MM.1S (cell line): ENCODE data around the gene DENND1C.

ENCODE experiments used
- DNase-seq: peaks from one replicate; pipeline ENCODE4 v3.0.0-alpha.2; 2015
- H2AFZ ChIP-seq: fragments of 300-600 bp; sonication (generic); 2 replicates; pipeline ENCODE4 v1.6.0; 2016; ENCODE audit warnings: antibody characterized with exemption, low read length
- H3F3A ChIP-seq: fragments of 300-600 bp; sonication (generic); 2 replicates; pipeline ENCODE4 v1.6.1; 2016; ENCODE audit warnings: mild to moderate bottlenecking, antibody characterized with exemption, low read length, moderate library complexity, mixed read lengths; ENCODE audit not compliant: insufficient read depth
- H3K27ac ChIP-seq: fragments of 300-600 bp; sonication (generic); 2 replicates; pipeline ENCODE4 v1.5.1; 2016; ENCODE audit warnings: mild to moderate bottlenecking, low read length
- H3K27me3 ChIP-seq: fragments of 300-600 bp; sonication (generic); replicated peaks from 2 replicates; pipeline ENCODE4 v1.6.0; 2016; ENCODE audit warnings: low read length; ENCODE audit not compliant: insufficient read depth
- H3K36me3 ChIP-seq: fragments of 300-600 bp; sonication (generic); replicated peaks from 2 replicates; pipeline ENCODE4 v1.6.1; 2016; ENCODE audit warnings: mild to moderate bottlenecking, low read length, mixed read lengths; ENCODE audit not compliant: insufficient read depth
- H3K4me1 ChIP-seq: fragments of 300-600 bp; sonication (generic); 2 replicates; pipeline ENCODE4 v1.6.1; 2016; ENCODE audit warnings: low read length, mixed read lengths
- H3K4me2 ChIP-seq: fragments of 300-600 bp; sonication (generic); 2 replicates; pipeline ENCODE4 v1.6.0; 2016; ENCODE audit warnings: low read depth, low read length
- H3K4me3 ChIP-seq: fragments of 300-600 bp; sonication (generic); 2 replicates; pipeline ENCODE4 v1.5.1; 2016; ENCODE audit warnings: low read length, mixed read lengths
- H3K79me2 ChIP-seq: fragments of 300-600 bp; sonication (generic); 2 replicates; pipeline ENCODE4 v1.6.1; 2016; ENCODE audit warnings: mixed run types, low read length, mixed read lengths
- H3K9ac ChIP-seq: fragments of 300-600 bp; sonication (generic); 2 replicates; pipeline ENCODE4 v1.6.1; 2016; ENCODE audit warnings: low read length, mixed read lengths
- H3K9me2 ChIP-seq: fragments of 300-600 bp; sonication (generic); replicated peaks from 2 replicates; pipeline ENCODE4 v1.6.1; 2016; ENCODE audit warnings: mild to moderate bottlenecking, low read length, mixed read lengths; ENCODE audit not compliant: insufficient read depth
- H3K9me3 ChIP-seq: fragments of 300-600 bp; sonication (generic); replicated peaks from 2 replicates; pipeline ENCODE4 v1.6.1; 2016; ENCODE audit warnings: mild to moderate bottlenecking, low read length, mixed read lengths; ENCODE audit not compliant: insufficient read depth
- H4K20me1 ChIP-seq: fragments of 300-600 bp; sonication (generic); 2 replicates; pipeline ENCODE4 v1.6.1; 2016; ENCODE audit warnings: mild to moderate bottlenecking, low read length, moderate library complexity, mixed read lengths; ENCODE audit not compliant: insufficient read depth
- CTCF ChIP-seq: fragments of 300-600 bp; sonication (generic); IDR thresholded peaks from 2 replicates; pipeline ENCODE4 v1.5.1; 2016; ENCODE audit warnings: antibody characterized with exemption, low read length, mixed read lengths
- EZH2 ChIP-seq: fragments of 300-600 bp; sonication (generic); optimal IDR thresholded peaks from 2 replicates; pipeline ENCODE3; 2017; ENCODE audit warnings: low read depth, mild to moderate bottlenecking, antibody characterized with exemption, low read length, mixed read lengths
- EZH2phosphoT487 ChIP-seq: fragments of 300-600 bp; sonication (generic); IDR thresholded peaks from 2 replicates; pipeline ENCODE4 v1.6.1; 2018; ENCODE audit warnings: antibody characterized with exemption, low read length

DENND1C gene

GRCh38 chr19:6521718-6522646 lies 40.4 kb upstream of the DENND1C start:
- Histone ChIP-seq H3K4me1 (peaks cover 14% of the 10 kb centered on the region), H4K20me1 (no peaks in the 10 kb centered on the region), H3K4me2 (no peak overlapping the region), H3F3A (peaks cover 17% of the 10 kb centered on the region), H2AFZ (no peak overlapping the region), H3K36me3 (no peaks in the 10 kb centered on the region), H3K27me3 (no peaks in the 10 kb centered on the region), H3K79me2 (no peaks in the 10 kb centered on the region), H3K27ac (no peak overlapping the region), H3K9me3 (no peaks in the 10 kb centered on the region), H3K9me2 (no peaks in the 10 kb centered on the region), H3K9ac (no peak overlapping the region), H3K4me3 (no peak overlapping the region)
- no peak for DNase-seq
- TF ChIP-seq EZH2 = no peak
- TF ChIP-seq CTCF = no peak
- TF ChIP-seq EZH2phosphoT487 = no peak

- Histone ChIP-seq H3F3A (peaks cover 17% of the 10 kb centered on the region), H3K27me3 (no peaks in the 10 kb centered on the region; the same call in 1 of the 2 replicates), H3K4me2 (no peak overlapping the region), H3K4me1 (peaks cover 15% of the 10 kb centered on the region), H3K9me2 (no peaks in the 10 kb centered on the region), H3K36me3 (no peaks in the 10 kb centered on the region), H3K79me2 (no peaks in the 10 kb centered on the region), H4K20me1 (no peaks in the 10 kb centered on the region), H2AFZ (no peak overlapping the region), H3K27ac (peak overlapping the region; percentile 73; the same call in 1 of the 2 replicates), H3K9me3 (no peaks in the 10 kb centered on the region), H3K9ac (no peak overlapping the region), H3K4me3 (no peak overlapping the region)
- no peak for TF ChIP-seq EZH2
- TF ChIP-seq CTCF = no peak
- no peak for TF ChIP-seq EZH2phosphoT487
- DNase-seq = no peak
These were observed 37.7 kb upstream of the DENND1C start for GRCh38 chr19:6519289-6519688.

- Histone ChIP-seq H3K9ac (peak overlapping the region; percentile 32), H3K27me3 (no peaks in the 10 kb centered on the region; the same call in 1 of the 2 replicates), H3K9me2 (no peaks in the 10 kb centered on the region), H3K79me2 (no peaks in the 10 kb centered on the region), H3K4me2 (peak overlapping the region; percentile 65), H3K27ac (peak overlapping the region; percentile 73), H3K9me3 (no peaks in the 10 kb centered on the region), H3F3A (peaks cover 17% of the 10 kb centered on the region), H3K4me3 (peak overlapping the region; percentile 36), H3K4me1 (peaks cover 15% of the 10 kb centered on the region), H2AFZ (peak overlapping the region; percentile 52), H3K36me3 (no peaks in the 10 kb centered on the region), H4K20me1 (no peaks in the 10 kb centered on the region)
- peak; percentile 70 for DNase-seq
- TF ChIP-seq EZH2phosphoT487 (no peak), EZH2 (no peak), CTCF (no peak)
These were observed 36.7 kb upstream of the DENND1C start for GRCh38 chr19:6518145-6518911.
